Panc1 (cell line): ENCODE data around the gene BMPR2.

Experiments used
- SIN3A ChIP-seq: IDR thresholded peaks from 2 replicates; pipeline ENCODE4 v1.6.1; 2012; ENCODE audit warnings: low read depth, mild to moderate bottlenecking, low read length, moderate library complexity, borderline replicate concordance; ENCODE audit not compliant: insufficient read depth
- TF ChIP-seq, protein P1 (sequence below): fragments of 450-650 bp; IDR thresholded peaks from 2 replicates; pipeline ENCODE4 v1.5.1; 2017; ENCODE audit warnings: mild to moderate bottlenecking

DNA sequence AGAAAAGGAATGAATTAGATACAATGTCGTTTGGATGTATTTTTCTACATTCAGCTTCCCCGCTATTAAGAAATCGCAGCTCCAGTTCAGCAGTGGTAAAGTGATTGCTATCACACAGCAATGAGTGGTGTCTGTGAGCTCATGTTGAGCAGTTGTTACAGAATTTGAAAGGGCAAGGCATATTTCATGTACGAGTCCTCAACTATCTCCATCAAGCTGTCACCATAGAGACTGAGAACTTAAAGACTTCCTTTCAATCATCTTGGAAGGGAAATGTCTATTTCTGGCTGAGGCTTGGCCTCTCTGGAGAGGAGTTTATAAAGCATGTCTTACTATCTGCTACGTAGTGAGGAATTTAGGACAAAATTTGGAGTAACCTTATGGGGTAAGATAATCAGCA lies 234.3 kb downstream of the BMPR2 start:
- TF ChIP-seq, protein P1, sequence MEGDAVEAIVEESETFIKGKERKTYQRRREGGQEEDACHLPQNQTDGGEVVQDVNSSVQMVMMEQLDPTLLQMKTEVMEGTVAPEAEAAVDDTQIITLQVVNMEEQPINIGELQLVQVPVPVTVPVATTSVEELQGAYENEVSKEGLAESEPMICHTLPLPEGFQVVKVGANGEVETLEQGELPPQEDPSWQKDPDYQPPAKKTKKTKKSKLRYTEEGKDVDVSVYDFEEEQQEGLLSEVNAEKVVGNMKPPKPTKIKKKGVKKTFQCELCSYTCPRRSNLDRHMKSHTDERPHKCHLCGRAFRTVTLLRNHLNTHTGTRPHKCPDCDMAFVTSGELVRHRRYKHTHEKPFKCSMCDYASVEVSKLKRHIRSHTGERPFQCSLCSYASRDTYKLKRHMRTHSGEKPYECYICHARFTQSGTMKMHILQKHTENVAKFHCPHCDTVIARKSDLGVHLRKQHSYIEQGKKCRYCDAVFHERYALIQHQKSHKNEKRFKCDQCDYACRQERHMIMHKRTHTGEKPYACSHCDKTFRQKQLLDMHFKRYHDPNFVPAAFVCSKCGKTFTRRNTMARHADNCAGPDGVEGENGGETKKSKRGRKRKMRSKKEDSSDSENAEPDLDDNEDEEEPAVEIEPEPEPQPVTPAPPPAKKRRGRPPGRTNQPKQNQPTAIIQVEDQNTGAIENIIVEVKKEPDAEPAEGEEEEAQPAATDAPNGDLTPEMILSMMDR, result no peak
- TF ChIP-seq SIN3A, result no peak
